GM13977 (cell line): ENCODE data around the gene ZNF784.
A peak's percentile ranks its signal among the peaks of the same experiment; 100 is the strongest.

Experiments
- DNase-seq: peaks from one replicate; pipeline ENCODE4 v3.0.0; 2012; ENCODE audit warnings: low spot score
- CTCF ChIP-seq: IDR thresholded peaks from 2 replicates; pipeline ENCODE4 v1.5.1; 2012; ENCODE audit warnings: mild to moderate bottlenecking, control low read depth; ENCODE audit not compliant: insufficient read depth; ENCODE audit errors: extremely low read depth, missing control alignments
- in situ Hi-C: fragments of 300-500 bp; cut with MboI; formaldehyde crosslinking; loops from one replicate; pipeline ENCODE4 v1.12.0; 2022; ENCODE audit warnings: low sequenced_read_pairs, low pct_unique_long_range_greater_than_20kb, mixed read lengths, inconsistent platforms; ENCODE audit not compliant: unreplicated experiment

The ZNF784 gene

GRCh38 chr19:55656988-55657747 lies 32.8 kb upstream of the ZNF784 start:
- no peak for DNase-seq
- no peak for TF ChIP-seq CTCF
- in situ Hi-C loops: no loop called here

GRCh38 chr19:55656552-55656951 lies 32.2 kb upstream of the ZNF784 start:
- DNase-seq: no peak
- in situ Hi-C loops: no loop called here
- no peak for TF ChIP-seq CTCF

- in situ Hi-C loops: no loop called here
- TF ChIP-seq CTCF: no peak
- DNase-seq: no peak
Measured at GRCh38 chr19:55655648-55656040, 31.3 kb upstream of the ZNF784 start.

- no peak for TF ChIP-seq CTCF
- peak; percentile 98 for DNase-seq
- in situ Hi-C loops: no loop called here
Measured at GRCh38 chr19:55654868-55655647, 30.7 kb upstream of the ZNF784 start, which contains the start of gene U2AF2. Gene U2AF2, plus strand, starts transcription at chr19:55655035. Its CDS starts 70 bp downstream, at chr19:55655105.

GRCh38 chr19:55654323-55654867 lies 30.0 kb upstream of the ZNF784 start:
- in situ Hi-C loops: no loop called here
- peak; percentile 97 for DNase-seq
- no peak for TF ChIP-seq CTCF

GRCh38 chr19:55653651-55654322 lies 29.4 kb upstream of the ZNF784 start:
- peak; percentile 95 for DNase-seq
- peak; percentile 100 for TF ChIP-seq CTCF
- in situ Hi-C loops: no loop called here
